Fibroblast of peridontal ligament (primary cell): ENCODE measurements around the gene SRCAP.

Experiments
- DNase-seq: peaks from one replicate; pipeline ENCODE4 v3.0.0-alpha.2; 2010; ENCODE audit errors: extremely low read depth

The SRCAP gene

DNA sequence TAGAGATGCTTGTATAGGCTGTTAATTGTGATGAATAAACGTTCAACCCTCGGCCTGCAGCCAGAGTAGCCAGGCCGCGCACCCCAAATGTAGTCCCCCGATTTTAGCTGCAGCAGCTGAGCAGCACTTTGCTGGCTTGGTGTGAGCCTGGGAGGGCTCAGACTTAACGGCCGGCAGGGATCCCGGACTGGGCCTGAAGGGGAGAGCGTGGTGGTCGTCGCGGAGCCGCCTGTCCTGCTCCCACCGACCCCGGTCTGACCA, 76.1 kb downstream of the SRCAP start:
- no peak for DNase-seq

DNA sequence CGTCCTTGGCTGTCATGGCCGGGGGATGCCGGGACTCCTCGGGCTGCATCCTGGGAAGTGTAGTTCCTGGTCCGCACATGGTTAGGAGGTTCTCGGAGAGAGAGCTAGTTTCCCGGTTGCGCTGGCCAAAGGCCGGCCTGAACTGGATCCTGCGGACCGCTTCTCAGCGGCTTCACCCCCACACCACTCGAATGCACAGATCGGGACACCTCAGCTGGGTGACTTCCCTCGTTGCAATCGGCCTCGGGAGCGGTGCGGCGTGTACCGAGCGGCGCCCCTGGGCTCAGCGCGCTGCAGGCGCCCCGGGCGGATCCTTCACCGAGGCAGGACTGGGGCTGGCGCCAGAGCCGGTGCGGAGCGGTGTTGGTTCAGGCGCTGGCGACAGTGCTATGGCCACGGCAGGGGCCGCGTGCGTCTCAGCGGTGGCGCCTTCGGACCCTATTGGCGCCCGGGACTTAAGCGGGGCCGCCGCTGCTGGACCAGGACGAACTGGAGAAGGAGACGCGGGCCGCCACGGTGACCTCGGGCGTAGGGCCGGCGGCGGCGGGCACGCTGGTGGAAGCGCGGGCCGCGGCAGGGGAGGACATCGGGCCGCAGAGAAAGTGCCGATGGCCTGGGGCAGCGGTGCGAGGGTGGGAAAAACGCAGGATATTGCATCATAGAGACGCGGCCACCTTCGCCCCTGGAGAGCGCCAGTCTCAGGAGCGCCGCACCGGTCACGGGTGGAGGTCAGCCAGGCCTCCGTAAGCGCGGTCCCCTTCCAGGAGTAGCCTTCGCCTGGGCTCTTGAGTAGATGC, 76.6 kb downstream of the SRCAP start:
- peak; percentile 75 for DNase-seq

DNA sequence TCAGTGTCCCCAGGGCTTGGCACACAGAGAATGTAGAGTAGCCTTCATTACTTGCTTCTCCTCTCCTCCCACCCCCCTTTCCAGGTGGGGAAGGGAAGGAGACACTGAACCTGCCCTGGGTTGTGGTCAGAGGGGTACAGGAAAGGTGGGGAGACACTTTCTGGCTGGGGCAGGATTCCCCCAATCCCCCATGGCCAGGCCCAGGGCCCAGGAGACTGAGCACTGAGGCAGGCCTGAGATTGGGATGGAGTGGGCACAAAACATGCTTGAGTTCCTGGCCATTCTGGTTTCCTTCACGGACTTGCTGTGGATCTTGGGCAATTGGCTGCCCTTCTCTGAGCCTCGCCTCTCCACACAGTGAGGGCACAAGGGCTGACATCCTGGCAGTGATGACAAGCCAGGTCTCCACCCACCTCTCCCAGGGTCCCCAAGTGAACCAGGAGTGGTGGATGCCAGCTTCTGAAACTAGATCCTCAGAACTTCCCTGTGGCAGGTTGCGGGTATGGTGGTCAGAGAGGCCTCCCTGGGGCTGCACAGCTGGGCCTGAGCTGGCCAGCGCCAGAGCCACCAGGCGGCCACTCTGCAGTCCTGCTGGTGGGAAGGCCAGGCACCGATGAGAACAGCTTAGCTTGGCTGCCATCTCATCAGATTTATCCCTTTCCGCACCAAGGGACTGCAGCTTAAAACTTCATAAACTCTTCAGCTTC, 78.8 kb downstream of the SRCAP start:
- DNase-seq: no peak

DNA sequence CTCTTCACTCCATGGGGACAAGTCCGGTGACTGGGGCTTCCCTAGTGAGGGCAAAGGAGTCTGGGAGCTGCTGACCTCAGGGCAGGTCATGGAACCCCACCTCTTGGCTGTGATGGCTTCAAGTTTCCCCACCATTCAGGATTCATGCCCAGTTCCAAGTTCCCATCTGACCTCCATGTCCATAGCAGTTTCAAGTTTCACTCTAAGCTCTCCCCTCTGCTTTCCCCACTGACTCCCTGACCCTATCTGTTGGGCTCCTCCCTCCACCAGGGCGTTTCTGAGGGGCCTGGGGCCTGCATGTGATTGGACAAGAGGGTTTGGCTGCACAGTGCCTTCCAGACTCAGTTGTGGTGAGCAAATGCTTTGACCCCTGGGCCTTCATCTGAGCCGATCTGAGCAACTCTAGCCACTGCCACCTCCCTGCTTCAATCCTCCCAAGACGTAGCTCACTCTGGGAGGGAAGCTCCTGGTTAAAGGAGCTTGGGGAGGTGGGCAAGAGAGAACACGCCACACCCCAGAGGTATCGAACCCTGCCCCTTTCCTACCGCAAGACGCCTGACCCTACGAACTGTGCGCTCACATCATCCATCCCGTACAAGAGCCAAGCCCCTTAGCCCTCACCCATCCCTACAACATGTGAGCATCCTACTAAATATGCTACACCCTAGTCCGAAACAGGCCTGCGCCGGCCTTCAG, 79.7 kb downstream of the SRCAP start:
- no peak for DNase-seq

DNA sequence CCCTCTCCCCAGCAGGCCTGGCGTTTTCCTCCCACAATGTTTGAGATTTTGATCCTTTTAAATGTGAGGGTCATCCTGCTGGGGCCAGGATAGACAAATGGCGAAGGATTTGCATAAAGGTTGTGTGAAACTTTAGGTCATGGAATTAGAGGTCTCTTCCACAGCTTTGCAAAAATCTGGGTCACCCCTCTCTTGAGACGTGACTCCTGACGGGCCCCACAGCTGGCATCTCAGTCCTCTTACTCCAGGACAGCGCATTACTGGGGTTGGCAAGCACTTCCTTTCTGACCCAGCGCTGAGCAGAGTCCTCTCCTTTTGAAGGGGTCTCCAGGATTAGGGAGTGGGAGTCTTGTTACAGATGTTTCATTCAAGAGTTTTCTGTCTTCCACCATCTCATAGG, 80.6 kb downstream of the SRCAP start:
- no peak for DNase-seq

DNA sequence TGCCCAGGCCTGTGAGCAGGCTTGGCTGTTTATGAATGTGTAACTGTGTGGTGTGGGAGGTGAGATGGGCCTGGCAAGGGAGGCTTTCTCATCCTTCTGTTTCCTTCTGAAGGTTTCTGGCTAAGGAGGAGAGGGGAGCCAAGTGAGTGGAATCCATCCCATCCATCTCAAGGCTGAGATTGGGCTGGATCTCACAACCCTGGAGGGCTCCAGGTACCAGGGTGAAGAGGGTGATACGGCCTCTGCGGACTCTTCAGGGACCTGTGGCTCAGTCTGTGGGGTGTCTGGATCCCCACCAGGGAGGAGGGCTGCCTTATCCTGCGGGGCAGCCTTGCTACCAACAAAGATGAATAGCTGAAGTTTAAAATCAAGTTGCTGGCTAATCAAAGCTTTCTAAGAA, 81.0 kb downstream of the SRCAP start:
- no peak for DNase-seq

DNA sequence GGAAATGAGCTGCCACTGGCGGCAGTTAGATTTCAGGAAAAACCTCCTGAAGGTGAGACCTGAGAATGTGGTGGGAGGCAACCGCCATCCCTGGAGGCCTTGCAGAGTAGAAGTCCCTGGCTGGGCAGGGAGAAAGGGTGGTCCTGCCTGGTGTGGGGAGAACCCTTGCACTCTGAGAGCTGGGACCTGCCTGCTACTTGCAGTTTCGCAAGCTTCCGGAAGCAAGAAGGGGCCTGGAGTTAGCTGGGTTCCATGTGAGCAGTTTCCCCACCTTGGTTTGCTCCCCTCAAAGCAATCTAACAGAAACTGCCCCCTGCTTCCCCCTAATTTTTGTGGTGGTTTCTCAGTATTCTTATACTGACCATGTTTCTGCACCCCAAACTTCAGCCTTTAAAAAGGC, 81.6 kb downstream of the SRCAP start:
- DNase-seq: no peak

DNA sequence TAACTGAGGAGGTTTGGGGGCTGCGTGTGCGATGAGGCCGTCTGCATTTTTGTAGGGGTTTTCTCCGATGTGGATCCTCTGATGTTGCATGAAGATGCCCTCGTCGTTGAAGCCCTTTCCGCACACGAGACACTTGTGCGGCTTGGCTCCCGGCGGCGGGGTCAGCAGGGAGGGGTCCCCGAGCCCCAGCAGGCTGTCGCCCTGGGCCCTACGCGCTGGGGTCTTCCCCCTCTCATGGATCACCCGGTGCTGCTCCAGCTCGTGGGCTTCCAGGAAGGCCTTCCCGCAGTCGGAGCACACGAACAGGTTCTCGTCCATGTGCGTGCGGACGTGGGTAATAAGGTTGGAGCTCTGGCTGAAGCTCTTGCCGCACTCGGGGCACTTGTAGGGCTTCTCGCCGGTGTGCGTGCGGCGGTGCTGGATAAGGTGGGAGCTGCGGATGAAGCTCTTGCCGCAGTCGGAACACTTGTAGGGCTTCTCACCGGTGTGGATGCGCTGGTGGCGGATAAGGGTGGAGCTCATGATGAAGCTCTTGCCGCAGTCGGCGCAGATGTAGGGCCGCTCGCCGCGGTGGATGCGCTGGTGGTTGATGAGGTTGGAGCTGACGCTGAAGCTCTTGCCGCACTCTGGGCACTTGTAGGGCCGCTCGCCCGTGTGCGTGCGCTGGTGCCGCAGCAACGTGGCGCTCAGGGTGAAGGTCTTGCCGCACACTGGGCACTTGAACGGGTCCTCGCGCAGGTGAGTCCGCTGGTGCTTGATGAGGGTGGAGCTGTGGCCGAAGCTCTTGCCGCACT, 83.7 kb downstream of the SRCAP start:
- no peak for DNase-seq

DNA sequence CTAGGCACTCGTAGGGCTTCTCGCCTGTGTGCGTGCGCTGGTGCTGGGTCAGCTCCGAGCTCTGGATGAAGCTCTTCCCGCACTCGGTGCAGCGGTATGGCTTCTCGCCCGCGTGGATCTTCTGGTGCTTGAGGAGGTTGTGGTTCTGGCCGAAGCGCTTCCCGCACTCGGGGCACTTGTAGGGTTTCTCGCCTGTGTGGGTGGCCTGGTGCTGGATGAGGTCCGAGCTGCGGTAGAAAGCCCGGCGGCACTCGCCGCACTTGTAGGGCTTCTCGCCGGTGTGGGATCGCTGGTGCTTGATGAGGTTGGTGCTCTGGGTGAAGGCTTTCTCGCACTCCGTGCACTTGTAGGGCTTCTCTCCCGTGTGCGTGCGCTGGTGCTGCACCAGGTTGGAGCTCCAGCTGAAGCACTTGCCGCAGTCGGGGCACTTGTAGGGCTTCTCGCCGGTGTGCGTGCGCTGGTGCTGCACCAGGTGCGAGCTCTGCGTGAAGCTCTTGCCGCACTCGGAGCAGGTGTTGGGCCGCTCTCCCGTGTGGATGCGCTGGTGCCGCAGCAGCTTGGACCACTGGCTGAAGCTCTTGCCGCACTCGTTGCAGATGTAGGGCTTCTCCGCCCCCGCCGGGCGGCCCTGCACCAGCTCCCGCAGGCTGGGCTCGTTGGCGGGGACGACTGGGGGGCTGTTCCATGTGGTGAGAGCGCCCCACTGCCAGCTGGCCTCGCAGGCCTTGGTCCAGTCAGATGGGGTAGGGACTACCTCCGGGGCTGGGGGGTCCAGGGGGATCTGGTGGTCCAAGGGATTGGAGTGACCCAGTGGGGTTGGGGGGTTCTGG, 84.5 kb downstream of the SRCAP start:
- DNase-seq: no peak

DNA sequence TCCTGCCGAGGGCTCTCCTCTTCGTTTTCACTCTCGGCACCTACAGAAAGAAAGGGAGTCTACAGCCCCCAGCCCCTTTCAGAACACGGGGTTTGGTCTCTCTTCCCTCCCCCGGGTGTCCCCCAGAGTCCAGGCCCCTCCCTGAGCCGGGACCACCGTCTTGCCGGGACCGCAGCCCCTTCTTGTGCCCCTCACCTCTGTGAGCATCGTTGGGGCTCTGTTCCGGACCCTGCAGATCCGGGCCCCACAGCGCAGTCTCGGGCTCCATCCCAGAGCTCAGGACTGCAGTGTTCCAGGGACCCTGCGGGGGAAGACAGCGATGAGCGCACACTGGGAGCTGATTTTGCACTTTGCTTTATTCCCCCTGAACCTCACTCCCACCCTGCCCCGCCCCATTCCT, 85.2 kb downstream of the SRCAP start:
- DNase-seq: no peak

DNA sequence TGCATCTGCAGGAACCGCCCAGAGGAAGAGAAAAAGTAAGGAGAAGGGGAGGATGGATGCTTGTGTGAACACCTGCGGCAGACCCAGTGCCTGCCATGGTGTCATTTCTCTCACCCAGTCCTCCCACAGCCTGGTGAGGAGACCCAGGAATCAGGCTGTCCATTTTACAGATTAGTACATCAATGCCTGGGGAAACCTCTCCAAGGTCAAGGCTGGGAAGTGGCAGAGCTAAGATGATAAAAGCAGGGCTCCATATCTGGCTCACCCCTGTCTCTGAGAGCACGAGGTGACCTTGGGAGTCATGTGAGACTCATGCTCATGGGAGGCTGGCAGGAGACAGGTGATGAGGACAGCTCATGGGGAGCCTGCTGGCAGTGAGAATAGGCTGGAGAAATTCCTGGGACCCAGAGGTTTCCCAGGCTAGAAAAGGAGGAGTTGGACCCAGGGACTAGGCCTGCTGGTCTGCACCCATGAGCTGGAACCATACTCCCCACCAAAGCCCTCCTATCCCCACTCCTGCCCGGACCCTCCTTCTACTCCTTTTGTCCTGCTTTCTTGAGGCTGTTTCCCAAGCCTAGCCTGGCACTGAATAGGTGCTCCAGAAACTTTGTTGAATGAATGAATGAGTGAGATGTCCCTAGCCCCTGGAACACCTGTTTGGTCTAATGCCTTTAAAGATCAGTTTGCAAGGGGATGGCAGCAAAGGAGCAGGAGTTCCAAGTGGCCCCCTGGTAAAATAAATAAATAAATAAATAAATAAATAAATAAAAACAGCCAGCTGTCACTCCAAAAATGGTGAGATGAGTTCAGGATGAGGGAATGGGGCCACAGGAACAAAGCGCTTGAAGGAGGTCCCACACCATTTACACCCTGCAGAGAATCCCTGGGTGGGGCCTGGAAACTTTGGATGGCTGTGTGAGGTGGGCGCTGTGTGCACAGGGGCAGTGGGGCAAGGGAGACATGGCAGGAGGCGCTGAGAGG, 86.4 kb downstream of the SRCAP start:
- no peak for DNase-seq

DNA sequence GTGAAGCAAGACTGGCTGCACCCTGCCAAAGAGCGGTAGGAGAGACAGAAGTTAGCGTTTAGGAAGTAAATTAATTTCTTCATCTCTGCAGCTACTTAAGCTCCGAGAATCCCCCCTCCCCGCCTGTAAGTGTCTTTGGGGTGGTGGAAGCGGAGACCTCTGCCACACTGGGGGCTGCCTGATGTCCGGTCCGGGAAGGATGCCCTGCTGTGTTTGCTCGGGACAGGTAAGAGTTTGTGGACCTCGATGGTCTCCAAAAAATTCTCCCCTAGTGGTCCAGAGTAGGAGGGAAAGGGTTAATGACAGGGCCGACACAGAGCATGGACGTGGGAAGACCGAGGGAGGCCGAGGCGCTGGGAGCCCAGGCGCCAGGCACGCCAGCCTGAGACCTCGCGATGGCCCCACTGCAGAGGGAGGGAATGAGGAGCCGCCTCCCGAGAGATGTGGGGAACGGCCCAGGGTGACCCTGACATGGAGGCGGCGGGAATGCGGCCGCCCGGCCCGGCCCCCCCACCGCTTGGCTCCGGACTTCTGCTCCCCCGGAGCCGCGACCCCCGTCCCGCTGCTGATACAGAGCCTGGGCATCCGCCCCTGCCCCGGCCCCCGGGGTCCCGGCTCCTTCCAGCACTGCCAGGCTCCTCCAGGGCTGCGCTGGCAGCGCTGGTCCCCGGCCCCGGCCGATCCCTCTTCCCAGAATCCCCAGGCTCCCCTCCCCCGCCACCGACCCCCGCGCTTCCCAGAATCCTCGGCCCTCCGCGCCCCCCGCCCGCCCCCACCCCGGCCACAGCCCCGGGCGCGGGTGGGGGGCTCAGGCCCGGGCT, 87.4 kb downstream of the SRCAP start:
- DNase-seq: peak; percentile 54

DNA sequence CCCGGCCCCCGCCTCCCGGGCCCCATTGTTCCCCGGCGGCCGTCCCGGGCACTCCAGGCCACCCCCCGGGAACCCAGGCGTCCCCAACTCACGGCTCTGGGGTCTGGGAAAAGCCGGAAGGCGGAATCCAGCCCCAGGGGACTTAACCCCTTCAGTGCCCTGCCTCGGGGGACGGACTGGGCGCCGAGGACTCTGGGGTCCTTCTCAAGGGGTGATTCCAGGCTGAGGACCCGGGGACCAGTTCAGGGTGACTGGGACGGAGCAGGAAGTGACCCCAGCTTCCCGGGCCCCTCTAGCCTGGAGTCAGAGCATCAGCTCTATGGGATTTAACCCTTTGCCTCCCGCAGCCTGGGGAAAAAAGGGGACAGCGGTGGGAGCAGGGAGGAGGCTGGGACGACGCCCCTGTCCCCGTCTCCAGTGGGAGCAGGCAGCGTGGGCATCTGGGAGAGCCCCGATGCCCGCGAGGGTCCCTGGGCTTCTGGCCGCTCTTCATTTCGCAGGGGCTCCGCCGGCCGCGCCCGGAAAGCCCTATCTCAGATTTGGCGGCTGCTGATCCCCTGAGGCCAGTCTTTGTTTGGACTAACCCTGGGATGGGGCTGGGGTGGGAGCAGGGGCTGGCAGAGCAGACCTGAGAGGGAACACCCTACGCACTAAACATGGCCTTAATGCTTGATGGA, 88.1 kb downstream of the SRCAP start, which contains the start of gene ZNF629:
TSS of gene ZNF629 (minus strand) at position 270 of the 677 bp plus-strand sequence. CDS start 2,723 bp downstream, outside the sequence.
- peak; percentile 69 for DNase-seq

DNA sequence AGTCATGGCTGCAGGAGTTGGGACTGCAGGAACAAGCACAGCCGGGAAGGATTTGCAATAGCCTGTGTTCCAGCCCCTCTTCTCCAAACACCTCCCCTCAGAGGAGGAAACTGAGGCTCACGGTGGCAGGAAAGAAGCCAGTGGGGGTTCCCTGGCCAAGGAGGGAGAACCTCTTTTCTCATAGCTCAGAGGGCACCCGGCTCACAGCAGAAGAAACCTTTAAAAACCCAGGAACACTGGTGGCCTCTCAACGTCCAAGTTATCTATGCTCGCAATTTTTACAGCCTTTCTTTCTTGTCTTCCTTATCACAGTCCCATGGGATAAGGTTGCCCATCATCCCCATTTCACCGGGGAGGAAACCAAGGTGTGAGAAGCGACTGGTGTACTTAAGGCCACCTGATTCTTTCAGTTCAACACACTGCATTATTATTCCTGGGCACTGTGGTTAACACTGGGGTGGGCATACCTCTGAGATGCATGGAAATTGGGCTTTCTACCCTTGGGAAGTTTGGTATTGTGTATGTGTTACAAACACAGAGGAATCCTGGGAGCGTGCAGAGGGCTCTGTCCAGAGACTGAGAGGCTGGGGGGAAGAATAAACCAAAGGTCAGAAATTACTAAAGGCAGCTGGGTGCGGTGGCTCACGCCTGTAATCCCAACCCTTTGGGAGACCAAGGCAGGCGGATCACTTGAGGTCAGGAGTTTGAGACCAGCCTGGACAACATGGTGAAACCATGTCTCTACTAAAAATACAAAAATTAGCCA, 88.8 kb downstream of the SRCAP start:
- DNase-seq: no peak
